Endothelial cell of umbilical vein (primary cell): Measurements from ENCODE around the gene MIS12. TPM values are rescaled to one million over a fixed set of nuclear protein-coding genes. Genes with fewer than 3 reads are reported as not detected.

Experiments used
- BruUV-seq: library from RNA; stranded (reverse); fragments of 400-500 nt; replicated peaks from 2 replicates; lab custom pipeline; 2021; lab: Mats Ljungman, UMichigan
- CTCF ChIA-PET: fragments of 300-600, 350-600 bp; sonication (Branson Sonifier 250); formaldehyde crosslinking; loops from one replicate; lab custom pipeline; 2021; ENCODE audit warnings: antibody characterized with exemption, inconsistent platforms; lab: Charles Lee
- POLR2A ChIA-PET: fragments of 300-600, 350-600 bp; sonication (Branson Sonifier 250); formaldehyde crosslinking; loops from one replicate; lab custom pipeline; 2021; ENCODE audit warnings: antibody characterized with exemption, inconsistent platforms; lab: Charles Lee
- DNase-seq: peaks from one replicate; pipeline ENCODE4 v3.0.0-alpha.2; 2011; ENCODE audit warnings: low read depth, low spot score
- FAIRE-seq: peaks from 2 replicates; lab custom pipeline; 2011; peaks lifted over from hg19 to GRCh38; lab: Jason Lieb, UNC
- H2AFZ ChIP-seq: 2 replicates; pipeline ENCODE4 v1.6.0; 2012; ENCODE audit warnings: low read depth, low read length, control low read depth, inconsistent platforms
- H3K27ac ChIP-seq: 2 replicates; pipeline ENCODE4 v1.5.1; 2011; ENCODE audit warnings: low read depth, mild to moderate bottlenecking, control low read depth, low read length, moderate library complexity; ENCODE audit not compliant: insufficient read depth
- H3K27me3 ChIP-seq, 2 experiments: 2 replicates each; pipeline versions ENCODE4 v1.6.0 to v1.6.1; 2011; ENCODE audit warnings: low read length in 2 of 2, mixed read lengths in 1 of 2; ENCODE audit not compliant: control insufficient read depth in 2 of 2, insufficient read depth in 2 of 2
- H3K36me3 ChIP-seq, 2 experiments: 2 replicates in 1 of 2; 3 replicates in 1 of 2; pipeline ENCODE4 v1.5.1; 2011; ENCODE audit warnings: low read length in 2 of 2, mild to moderate bottlenecking in 1 of 2, moderate library complexity in 1 of 2; ENCODE audit not compliant: control insufficient read depth in 2 of 2, insufficient read depth in 2 of 2; ENCODE audit errors: extremely low read depth in 1 of 2
- H3K4me1 ChIP-seq: 3 replicates; pipeline ENCODE4 v1.5.1; 2011; ENCODE audit warnings: mild to moderate bottlenecking, low read length; ENCODE audit not compliant: control insufficient read depth, insufficient read depth; ENCODE audit errors: extremely low read depth
- H3K4me2 ChIP-seq: 2 replicates; pipeline ENCODE4 v1.6.1; 2011; ENCODE audit warnings: low read length, control low read depth, mixed read lengths; ENCODE audit not compliant: insufficient read depth
- H3K4me3 ChIP-seq, 3 experiments: fragments of 200-600 bp in 1 of 3; sonication (generic), shearing (Covaris generic) in 1 of 3; replicated peaks in 1 of 3; 2 replicates each; pipeline ENCODE4 v1.5.1; 2011 to 2016; ENCODE audit warnings: control low read depth in 3 of 3, low read length in 3 of 3, mild to moderate bottlenecking in 2 of 3, inconsistent platforms in 1 of 3, low read depth in 1 of 3, moderate library complexity in 1 of 3; ENCODE audit not compliant: insufficient read depth in 1 of 3
- H3K79me2 ChIP-seq: 2 replicates; pipeline ENCODE4 v1.6.0; 2012; ENCODE audit warnings: low read length, inconsistent platforms; ENCODE audit not compliant: control insufficient read depth, insufficient read depth
- H3K9ac ChIP-seq: replicated peaks from 2 replicates; pipeline ENCODE3; 2011; ENCODE audit warnings: low read length, control low read depth; ENCODE audit not compliant: insufficient read depth; ENCODE audit errors: extremely low read depth
- H3K9me1 ChIP-seq: replicated peaks from 3 replicates; pipeline ENCODE4 v1.6.0; 2011; ENCODE audit warnings: mild to moderate bottlenecking, low read length; ENCODE audit not compliant: control insufficient read depth, insufficient read depth; ENCODE audit errors: extremely low read depth
- H3K9me3 ChIP-seq: replicated peaks from 2 replicates; pipeline ENCODE4 v1.5.1; 2012; ENCODE audit warnings: low read length, inconsistent platforms; ENCODE audit not compliant: control insufficient read depth, insufficient read depth
- H4K20me1 ChIP-seq: replicated peaks from 2 replicates; pipeline ENCODE3; 2011; ENCODE audit warnings: mild to moderate bottlenecking, low read length; ENCODE audit not compliant: control insufficient read depth, insufficient read depth; ENCODE audit errors: extremely low read depth
- EZH2 ChIP-seq: IDR thresholded peaks from 2 replicates; pipeline ENCODE4 v1.6.1; 2012; ENCODE audit warnings: borderline replicate concordance, low read depth, mild to moderate bottlenecking, moderate library complexity, low read length, inconsistent platforms; ENCODE audit not compliant: severe bottlenecking
- FOS ChIP-seq: IDR thresholded peaks from 2 replicates; pipeline ENCODE4 v1.6.1; 2011; ENCODE audit warnings: mild to moderate bottlenecking, low read length, moderate library complexity, borderline replicate concordance; ENCODE audit not compliant: insufficient read depth
- GATA2 ChIP-seq: IDR thresholded peaks from 2 replicates; pipeline ENCODE4 v1.7.0; 2011; ENCODE audit warnings: low read depth, mild to moderate bottlenecking, moderate library complexity, mixed read lengths, low read length; ENCODE audit not compliant: insufficient read length, insufficient read depth
- JUN ChIP-seq: IDR thresholded peaks from 2 replicates; pipeline ENCODE4 v1.6.1; 2011; ENCODE audit warnings: borderline replicate concordance, low read depth; ENCODE audit not compliant: insufficient read length, insufficient read depth
- MYC ChIP-seq: IDR thresholded peaks from one replicate; pipeline ENCODE4 v1.6.1; 2011; ENCODE audit warnings: mild to moderate bottlenecking, low read depth, low read length
- POLR2A ChIP-seq: IDR thresholded peaks from 2 replicates; pipeline ENCODE4 v1.6.1; 2012; ENCODE audit warnings: low read depth, mild to moderate bottlenecking, control low read depth, low read length
- POLR2AphosphoS5 ChIP-seq: IDR thresholded peaks from 2 replicates; pipeline ENCODE4 v1.6.1; 2012; ENCODE audit warnings: low read depth, mild to moderate bottlenecking, control low read depth, low read length, moderate library complexity; ENCODE audit not compliant: insufficient read depth
- dilution Hi-C: fragments of 300-500 bp; cut with MboI; formaldehyde crosslinking; loops from one replicate; pipeline ENCODE4 v1.15.0; 2019; ENCODE audit warnings: low sequenced_read_pairs; ENCODE audit not compliant: extremely low pct_ligation_motif_present
- intact Hi-C: fragments of 100-400 bp; cut with micrococcal nuclease; formaldehyde crosslinking; loops from one replicate; pipeline ENCODE4 v1.10.0; 2022
- polyA plus RNA-seq, 4 experiments: library from polyadenylated mRNA; depleted of rRNA in 3 of 4; stranded (reverse) in 3 of 4; unstranded in 1 of 4; fragments of >200 nt; gene quantifications; 2 replicates each; pipeline versions ENCODE4 v1.2.1 to v1.2.3, GENCODE V29; 2011 to 2012; ENCODE audit warnings: missing spikeins in 1 of 4
- total RNA-seq: library from RNA; stranded (reverse); gene quantifications from 2 replicates; pipeline ENCODE4 v1.2.3, GENCODE V29; 2021
- TF ChIP-seq, protein P1 (sequence below): IDR thresholded peaks from 2 replicates; pipeline ENCODE4 v1.6.1; 2011; ENCODE audit not compliant: insufficient read depth, insufficient read length
- TF ChIP-seq, protein P2 (sequence below), 2 donors: IDR thresholded peaks; 1 replicate in 1 of 2; 2 replicates in 1 of 2; pipeline ENCODE4 v1.5.1; 2011; ENCODE audit warnings: low read length in 2 of 2, mild to moderate bottlenecking in 2 of 2, moderate library complexity in 2 of 2, control low read depth in 1 of 2, inconsistent platforms in 1 of 2, low read depth in 1 of 2; ENCODE audit not compliant: insufficient read depth in 1 of 2; ENCODE audit errors: extremely low read depth in 1 of 2

The MIS12 gene
- total and polyA plus RNA-seq, 2 donors (not counting 3 experiments of a cell fraction or from before 2014, with no cell fraction given): 8.3 to 20.1 TPM

DNA sequence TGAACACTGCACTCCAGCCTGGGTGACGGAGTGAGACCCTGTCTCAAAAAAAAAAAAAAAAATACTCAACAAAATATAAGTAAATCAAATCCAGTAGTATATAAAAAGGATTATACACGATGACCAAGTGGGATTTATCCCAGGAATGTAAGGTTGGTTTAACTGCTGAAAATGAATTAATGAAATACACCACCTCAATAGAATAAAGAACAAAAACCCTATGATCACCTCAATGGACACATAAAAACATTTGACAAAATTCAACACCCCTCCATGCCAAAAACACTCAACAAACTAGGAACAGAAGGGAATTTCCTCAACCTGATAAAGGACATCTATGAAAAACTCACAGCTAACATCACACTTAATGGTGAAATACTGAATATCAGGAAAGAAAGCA, 6.6 kb downstream of the MIS12 start:
- H3K9ac ChIP-seq: no peak overlapping the region
- TF ChIP-seq, protein P1, sequence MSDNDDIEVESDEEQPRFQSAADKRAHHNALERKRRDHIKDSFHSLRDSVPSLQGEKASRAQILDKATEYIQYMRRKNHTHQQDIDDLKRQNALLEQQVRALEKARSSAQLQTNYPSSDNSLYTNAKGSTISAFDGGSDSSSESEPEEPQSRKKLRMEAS: no peak
- TF ChIP-seq POLR2AphosphoS5: no peak
- TF ChIP-seq FOS: no peak
- no peak for TF ChIP-seq POLR2A
- no peak for TF ChIP-seq MYC
- TF ChIP-seq GATA2: no peak
- TF ChIP-seq, protein P2, sequence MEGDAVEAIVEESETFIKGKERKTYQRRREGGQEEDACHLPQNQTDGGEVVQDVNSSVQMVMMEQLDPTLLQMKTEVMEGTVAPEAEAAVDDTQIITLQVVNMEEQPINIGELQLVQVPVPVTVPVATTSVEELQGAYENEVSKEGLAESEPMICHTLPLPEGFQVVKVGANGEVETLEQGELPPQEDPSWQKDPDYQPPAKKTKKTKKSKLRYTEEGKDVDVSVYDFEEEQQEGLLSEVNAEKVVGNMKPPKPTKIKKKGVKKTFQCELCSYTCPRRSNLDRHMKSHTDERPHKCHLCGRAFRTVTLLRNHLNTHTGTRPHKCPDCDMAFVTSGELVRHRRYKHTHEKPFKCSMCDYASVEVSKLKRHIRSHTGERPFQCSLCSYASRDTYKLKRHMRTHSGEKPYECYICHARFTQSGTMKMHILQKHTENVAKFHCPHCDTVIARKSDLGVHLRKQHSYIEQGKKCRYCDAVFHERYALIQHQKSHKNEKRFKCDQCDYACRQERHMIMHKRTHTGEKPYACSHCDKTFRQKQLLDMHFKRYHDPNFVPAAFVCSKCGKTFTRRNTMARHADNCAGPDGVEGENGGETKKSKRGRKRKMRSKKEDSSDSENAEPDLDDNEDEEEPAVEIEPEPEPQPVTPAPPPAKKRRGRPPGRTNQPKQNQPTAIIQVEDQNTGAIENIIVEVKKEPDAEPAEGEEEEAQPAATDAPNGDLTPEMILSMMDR (IDR thresholded peaks at IDR 0.05; ENCODE audit: extremely low read depth in 1 of 2, insufficient read depth in 1 of 2, low read depth in 1 of 2, low read length in 2 of 2): no peak
- no peak for TF ChIP-seq EZH2
- no peak for TF ChIP-seq JUN
- H2AFZ ChIP-seq: no peak overlapping the region
- H3K4me2 ChIP-seq: no peak overlapping the region
- H3K9me3 ChIP-seq: no peaks in the 10 kb centered on the region
- DNase-seq: no peak
- no peak overlapping the region for H3K27ac ChIP-seq
- intact Hi-C loops (no loop called here), dilution Hi-C loops (no loop called here)
- BruUV-seq: no TSS peak
- ChIA-PET POLR2A (no interaction called here), CTCF (interaction anchor here (1.0 kb wide), 1 partner anchor 12 kb away, joined by 4 read pairs; no protein-coding TSS in a partner anchor)
- H4K20me1 ChIP-seq: no peaks in the 10 kb centered on the region
- no peaks in the 10 kb centered on the region for H3K9me1 ChIP-seq
- H3K36me3 ChIP-seq: peaks cover 3 to 10% of the 10 kb centered on the region in 2 experiments
- no peaks in the 10 kb centered on the region for H3K27me3 ChIP-seq
- H3K4me3 ChIP-seq: no peak overlapping the region
- no peak for FAIRE-seq
- H3K79me2 ChIP-seq: peaks cover 15% of the 10 kb centered on the region
- no peaks in the 10 kb centered on the region for H3K4me1 ChIP-seq
